ENCODE data around the gene CKB.
"Not testable (repeated sequence)": the region's sequence is repeated elsewhere in the genome, so short reads cannot be mapped to it uniquely, and the experiment has no call there.

The CKB gene

DNA sequence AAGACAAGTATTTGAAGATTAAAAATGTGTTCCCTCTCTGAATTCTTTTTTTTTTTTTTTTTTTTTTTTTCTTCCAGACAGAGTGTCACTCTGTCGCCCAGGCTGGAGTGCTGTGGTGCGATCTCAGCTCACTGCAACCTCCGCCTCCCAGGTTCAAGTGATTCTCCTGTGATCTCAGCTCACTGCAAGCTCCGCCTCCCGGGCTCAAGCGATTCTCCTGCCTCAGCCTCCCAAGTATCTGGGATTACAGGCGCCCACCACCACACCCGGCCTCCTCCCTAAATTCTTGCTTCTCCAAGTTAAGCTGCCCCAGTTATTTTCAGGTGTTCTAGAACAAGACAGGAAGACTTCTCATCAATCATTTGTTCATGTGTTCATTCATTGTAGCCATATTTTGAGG is 10.4 kb downstream of the CKB start:
- DNase-seq, ATAC-seq: not testable (repeated sequence)

DNA sequence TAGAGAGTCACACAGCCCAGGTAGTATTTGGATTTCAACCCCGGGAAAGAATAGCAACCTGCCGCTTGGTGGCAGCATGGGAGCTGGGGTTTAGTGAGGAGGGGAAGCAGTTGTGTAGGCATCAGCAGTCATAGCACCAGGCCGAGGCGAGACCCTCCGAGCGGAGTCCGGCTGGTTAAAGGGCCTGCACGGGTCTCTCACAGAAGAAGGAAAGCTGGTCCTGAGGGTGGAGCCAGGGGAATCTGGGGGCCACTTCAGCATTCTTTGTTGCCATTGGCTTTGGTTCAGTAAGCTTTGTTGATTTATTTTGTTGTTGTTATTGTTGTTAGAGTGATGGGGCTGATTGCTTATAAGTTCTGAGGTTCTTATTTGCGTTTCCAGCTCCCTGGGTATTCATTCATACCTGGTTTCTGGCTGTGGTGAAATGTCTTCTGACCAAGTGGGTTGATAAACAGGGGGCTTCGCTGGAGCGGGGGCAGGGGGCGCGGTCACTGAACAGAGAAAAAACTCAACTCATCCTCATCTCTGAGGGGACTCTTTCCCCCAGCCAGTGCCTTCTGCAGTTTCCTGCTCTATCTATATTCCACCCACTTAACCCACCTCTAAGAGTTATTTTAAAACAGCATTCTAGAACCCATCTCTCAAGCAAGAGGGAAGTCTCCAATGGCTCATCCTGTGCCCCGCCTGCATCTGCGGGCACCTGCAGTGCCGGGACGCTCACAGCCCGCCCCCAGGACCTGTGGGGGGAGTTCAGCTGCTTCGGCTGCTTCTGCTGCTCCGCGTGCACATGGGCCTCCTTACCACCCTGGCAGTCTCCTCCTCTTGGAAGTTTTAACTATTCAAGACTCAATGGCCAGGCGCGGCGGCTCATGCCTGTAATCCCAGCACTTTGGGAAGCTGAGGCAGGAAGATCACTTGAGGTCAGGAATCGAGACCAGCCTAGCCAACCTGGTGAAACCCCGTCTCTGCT is 11.6 kb downstream of the CKB start:
- no peak for DNase-seq
- no peak for ATAC-seq

DNA sequence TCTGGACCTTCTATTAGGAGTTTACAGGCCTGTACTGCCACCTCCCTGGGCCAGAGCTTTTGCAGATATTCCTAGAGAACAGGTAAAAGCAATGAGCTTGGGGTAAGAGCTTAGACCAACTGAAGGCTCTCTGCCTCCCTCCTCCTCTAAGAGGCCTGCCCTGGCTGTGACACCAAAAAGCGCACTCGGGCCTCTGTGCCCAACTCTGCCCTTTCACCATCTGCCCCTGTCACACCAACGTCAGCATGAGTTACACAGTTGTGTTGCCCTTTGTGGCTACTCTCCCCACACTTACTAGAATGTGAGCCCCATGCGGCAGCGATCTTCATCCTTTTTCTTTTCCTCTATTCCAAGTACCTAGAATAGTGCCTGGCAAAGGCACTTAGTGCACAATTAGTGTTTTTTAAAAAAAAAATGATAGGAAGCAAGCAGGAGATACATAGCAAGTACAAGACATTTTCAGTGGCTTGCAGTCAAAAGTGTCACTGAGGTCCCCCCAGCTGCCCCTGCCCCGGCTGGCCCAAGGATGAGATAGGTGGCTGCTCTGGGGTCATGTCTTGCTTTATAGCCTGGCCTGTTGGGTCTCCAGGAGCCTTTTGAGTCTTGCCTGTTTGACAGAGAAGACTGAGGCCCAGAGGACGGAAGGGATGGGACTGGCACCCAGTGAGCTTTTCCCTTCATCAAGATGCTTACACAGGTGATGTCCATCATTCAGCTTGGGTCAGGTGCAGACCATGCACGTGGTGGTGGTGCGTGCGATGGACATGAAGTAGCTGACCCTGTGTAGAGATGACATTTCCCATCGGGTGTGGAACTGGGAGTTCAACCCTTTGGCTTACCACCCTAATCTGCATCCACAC is 12.5 kb downstream of the CKB start:
- DNase-seq (no peak), ATAC-seq (no peak)

DNA sequence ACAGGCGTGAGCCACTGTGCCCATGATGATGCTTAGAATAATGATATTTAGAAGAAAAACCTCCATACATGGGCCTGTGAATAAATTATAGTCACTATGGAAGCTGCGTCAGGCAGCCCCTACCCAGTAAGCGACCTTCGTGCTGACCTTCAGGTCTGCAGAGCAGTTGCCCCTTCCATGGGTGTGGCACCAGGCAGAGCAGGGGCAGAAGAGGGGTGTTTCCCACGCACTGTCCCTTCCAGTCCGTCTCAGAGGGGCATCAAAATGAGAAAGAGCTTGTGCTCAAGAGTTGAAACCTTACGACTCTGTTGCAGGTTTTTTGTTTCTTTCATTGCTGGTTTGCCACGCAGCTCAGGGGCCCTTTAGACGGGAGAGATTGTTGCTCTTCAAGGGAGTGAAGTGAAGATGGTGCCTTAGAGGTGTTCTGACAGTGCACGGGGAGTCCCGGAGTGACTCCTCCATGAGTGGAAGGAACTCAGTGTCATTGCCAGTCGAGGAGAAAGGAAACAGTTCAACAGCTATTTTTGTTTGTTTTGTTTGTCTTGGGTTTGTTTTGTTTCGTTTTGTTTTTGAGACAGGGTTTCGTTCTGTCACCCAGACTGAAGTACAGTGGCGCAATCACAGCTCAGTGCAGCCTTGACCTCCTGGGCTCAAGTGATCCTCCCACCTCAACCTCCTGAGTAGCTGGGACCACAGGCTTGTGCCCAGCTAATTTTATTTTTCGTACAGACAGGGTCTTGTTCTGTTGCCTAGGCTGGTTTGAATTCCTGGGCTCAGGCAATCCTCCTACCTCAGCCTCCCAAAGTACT is 13.9 kb downstream of the CKB start:
- ATAC-seq (no peak), DNase-seq (no peak)

DNA sequence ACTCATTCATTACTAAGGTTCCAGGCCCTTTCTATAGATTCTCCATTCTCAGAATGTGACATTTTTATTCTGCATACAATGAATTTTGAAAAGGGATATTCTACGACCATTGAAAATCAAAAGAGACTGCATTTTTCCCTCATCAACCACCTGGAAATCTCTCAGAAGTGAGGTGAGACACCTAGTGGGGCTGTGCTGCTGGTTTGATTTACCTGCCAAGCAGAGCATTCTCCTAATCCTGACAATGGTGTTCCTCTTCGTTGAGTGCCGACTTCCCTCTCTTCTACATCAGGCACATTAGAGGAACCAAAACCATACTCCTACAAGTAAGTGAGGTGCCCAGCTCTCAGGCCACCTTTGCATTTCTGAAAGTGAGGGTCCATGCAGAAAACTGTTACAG is 14.9 kb downstream of the CKB start:
- DNase-seq (no peak), ATAC-seq (no peak)

DNA sequence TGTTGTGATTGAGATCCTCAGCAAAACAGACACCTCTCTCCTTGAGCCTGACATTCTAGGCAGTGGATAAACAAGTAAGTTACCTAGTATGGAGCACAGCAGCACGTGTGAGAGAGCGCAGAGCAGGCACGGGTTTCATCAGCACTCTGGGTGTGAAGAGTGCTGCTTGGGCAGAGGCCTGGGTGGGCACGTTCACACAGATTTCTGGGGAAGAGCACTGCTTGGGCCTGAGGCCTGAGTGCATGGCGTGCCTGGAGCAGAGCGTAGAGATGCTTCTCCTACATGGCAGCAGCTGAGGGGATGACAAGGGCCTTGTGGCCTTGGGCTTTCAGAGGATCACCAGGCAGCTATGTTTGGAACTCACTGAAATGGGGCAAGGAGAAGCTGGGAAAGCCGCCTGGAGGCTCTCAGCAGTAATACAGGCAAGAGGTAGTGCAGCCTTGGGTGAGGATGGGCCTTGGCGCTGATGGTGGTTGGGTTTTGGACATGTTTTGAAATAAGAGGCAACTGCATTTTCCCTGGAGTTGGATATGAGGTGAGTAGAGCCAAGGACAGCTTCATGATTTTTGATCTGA is 17.6 kb downstream of the CKB start:
- ATAC-seq (no peak), DNase-seq (no peak)

DNA sequence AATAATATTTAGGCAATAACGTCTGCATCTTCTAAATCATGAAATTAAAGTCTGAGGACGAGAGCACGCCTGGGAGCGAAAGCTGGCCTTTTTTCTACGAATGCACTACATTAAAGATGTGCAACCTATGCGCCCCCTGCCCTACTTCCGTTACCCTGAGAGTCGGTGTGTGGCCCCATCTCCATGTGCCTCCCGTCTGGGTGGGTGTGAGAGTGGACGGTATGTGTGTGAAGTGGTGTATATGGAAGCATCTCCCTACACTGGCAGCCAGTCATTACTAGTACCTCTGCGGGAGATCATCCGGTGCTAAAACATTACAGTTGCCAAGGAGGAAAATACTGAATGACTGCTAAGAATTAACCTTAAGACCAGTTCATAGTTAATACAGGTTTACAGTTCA is 19.3 kb downstream of the CKB start:
- no peak for ATAC-seq
- no peak for DNase-seq

DNA sequence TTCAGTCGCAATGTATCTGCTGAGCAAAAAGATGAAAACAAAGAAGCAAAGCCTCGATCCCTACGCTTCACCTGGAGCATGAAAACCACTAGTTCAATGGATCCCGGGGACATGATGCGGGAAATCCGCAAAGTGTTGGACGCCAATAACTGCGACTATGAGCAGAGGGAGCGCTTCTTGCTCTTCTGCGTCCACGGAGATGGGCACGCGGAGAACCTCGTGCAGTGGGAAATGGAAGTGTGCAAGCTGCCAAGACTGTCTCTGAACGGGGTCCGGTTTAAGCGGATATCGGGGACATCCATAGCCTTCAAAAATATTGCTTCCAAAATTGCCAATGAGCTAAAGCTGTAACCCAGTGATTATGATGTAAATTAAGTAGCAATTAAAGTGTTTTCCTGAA is 19.8 kb downstream of the CKB start:
- DNase-seq, result no peak
- ATAC-seq, result no peak

DNA sequence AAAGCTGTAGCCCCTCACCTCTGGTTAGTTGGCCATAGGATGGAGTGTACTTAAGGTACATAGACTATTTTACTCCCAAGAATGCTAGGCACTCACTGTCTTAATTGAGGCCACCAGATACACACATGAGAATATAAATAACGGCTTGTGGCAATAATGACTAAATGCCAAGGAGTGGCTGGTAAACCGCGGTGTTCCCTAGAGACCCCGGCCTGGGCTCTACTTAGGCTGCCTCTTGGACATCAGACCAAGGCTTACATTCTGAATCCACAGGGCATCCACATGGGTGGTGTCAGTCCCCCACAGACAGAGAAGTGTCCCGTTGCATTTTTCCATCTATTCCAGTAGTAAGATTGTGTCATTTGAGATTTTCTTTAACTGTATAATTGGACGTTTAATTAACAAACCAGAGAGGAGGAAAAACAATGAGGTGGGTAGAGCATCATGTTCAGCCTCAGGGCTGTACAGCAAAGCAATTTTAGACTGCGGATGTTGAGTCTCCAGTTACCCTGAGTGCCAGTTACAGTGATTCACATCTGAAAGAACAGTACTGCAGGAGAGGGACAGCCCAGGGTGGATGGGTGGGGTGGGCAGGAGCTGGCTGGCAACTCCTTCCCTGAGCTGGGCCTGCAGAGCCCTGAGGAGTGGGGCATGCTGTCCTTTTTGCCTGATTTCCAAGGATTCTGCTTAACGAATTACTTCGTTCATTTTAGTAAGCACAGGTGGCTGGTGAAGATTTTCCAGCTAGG is 20.5 kb downstream of the CKB start:
- DNase-seq, result no peak
- ATAC-seq, result no peak

DNA sequence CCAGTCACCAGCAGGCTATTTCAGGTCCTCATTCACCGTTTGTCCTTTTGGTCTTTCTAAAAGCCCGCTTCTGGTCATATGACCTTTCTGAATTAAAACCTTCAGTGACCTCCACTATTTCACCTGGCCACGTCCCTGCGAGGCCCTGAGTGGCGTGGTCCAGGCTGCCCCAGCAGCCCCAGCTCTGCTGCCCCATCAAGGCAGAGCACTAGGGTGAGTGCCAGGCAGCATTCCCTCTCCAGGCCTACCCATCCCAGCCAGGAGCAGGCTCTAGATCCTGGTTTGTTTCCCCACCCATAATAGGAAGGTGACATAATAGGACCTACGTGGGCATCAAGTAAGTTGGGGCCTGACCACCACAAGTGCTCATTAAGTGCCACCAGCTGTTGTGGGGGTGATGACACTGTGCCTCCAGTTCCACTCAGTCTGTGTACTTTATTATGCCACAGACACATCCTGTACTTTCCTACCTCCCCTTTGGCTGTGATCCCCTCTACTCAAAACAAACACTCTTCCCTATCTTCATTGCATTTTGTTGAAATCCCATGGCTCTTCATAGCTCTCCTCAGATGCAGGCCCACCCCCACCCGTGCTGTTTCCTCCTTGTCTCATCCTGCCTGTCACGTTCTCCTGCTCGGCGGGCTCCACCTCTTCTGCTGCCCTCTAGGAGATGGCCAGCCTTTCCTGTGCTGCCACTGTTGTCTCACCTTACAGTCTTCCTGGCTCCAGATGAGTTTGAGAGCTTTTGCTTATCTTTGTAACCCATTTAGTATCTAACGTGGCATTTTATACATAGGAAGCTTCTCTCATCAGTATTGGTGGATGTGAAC is 21.4 kb downstream of the CKB start:
- no peak for ATAC-seq
- no peak for DNase-seq

DNA sequence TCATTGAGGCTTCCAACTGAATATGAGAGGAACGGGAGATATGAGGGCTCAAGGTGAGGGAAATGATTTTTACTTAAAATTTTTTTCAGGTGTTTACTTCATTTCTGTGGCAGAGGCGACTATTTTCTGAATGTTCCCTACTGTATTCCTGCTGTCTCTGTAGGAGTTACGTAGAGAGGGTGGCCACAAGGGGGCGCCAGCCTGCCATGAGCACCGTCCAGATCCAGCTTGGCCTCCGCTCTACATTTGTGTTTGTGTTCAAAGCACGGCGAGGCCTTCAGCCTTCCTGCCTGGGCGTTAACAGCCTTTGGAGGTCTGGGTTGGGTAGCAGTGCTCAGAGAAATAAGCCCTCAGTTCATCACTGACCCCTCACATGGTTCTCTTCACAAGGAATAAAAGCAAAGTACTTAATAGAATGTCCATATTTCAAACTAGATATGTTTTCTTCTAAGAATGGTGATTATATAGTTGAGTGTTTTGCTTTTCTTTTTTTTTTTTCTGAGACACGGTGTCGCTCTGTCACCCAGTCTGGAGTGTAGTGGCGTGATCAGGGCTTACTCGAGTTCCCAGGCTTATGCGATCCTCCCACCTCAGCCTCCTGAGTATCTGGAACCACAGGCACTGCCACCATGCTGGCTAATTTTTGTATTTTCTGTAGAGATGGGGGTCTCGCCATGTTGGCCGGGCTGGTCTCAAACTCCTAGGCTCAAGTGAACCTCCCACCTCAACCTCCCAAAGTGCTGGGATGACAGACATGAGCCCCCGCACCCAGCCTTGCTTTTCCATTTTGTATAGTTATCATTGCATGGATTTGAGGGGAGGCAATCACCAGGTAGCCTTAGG is 22.3 kb downstream of the CKB start:
- ATAC-seq, result peak; percentile 86

DNA sequence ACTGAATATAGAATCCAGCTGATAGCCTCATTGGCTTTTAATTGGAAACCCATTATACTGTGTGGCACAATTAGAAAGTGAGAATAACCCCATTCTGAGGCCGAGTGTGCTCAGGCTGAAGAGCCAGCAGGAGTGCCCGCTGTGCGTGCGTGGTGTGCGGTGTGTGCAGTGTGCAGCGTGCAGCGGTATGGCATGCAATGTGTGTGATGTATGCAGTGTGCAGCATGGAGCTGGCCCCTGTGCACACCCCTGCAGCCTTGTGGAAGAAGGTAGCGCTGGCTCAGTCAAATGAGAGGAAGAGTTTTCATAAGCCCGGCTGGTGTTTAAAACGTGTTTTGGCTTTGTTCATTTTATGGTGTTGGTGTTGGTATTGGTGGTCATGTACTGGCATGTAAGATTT is 22.9 kb downstream of the CKB start:
- peak; percentile 35 for ATAC-seq
- DNase-seq, result no peak

More for the DNA sequence above, 22.3 kb downstream of the CKB start:
- peak; percentile 86 for DNase-seq

DNA sequence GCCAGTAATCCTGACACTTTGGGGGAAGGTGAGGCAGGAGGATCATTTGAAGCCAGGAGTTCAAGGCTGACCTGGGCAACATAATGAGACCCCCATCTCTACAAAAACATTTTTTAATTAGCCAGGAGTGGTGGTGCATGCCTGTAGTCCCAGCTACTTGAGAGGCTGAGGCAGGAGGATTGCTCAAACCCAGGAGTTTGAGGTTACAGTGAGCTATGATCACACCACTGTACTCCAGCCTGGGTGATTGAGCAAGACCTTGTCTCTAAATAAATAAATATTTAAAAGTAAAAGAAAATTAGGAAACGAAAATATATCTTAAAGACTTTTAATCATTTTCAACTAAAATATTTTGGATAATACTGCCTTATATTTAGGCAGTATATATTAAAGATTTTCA is 25.9 kb downstream of the CKB start:
- ATAC-seq, result no peak
- DNase-seq, result no peak

DNA sequence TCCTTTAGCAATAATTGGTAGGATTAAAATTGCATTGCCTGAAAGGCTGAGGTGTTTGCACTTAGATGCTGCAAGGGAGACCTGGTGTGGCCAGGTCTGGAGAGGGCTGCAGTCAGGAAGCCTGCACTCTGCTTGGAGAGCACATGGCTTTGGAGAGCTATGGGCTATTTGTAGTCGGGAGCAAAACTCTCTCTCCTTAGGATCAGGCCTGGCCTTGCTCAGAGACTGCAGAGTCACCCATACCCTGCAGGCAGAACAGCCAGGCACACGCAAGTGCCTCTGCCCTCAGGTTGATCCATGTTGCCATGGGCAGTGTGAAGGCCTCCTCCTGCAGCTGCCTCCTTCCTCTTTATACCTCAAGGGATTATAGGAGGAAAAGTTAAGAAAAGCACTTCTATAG is 26.8 kb downstream of the CKB start:
- ATAC-seq (no peak), DNase-seq (no peak)

DNA sequence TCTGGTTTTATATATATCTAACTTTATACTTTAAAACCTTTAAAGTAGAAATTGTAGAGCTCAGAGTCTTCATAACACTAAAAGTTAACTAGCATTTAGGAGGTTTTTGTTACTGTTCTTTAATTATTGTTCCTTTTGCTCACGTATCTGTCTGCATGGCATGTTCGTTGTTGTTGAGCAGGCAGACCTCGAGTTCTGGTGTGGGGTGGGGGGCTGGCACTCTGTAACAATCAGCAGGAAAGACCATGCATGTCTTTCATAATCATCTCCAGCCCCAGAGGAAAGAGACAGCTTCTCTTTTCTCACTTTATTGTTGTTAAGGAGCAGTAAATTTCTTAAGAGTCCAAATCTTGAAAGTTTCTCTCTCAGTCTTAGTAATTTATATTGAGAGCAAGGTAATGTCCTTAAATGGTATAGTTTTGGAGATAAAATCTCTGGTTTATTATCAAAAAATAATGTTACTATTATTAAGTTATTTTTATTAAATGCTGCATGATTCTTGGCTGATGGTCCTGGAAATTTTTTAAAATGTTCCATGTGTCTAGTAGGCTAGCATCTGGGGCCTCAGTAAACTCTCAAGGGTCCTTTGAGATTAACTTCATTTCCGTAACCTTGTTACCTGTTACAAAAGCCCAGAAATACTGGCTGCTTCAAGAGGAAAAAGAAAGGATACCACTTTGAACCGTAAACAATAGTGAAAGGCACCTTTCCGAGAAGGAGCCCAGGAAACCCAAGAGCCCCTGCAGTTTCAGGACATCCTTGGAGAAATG is 30.3 kb downstream of the CKB start:
- DNase-seq (no peak), ATAC-seq (no peak)

DNA sequence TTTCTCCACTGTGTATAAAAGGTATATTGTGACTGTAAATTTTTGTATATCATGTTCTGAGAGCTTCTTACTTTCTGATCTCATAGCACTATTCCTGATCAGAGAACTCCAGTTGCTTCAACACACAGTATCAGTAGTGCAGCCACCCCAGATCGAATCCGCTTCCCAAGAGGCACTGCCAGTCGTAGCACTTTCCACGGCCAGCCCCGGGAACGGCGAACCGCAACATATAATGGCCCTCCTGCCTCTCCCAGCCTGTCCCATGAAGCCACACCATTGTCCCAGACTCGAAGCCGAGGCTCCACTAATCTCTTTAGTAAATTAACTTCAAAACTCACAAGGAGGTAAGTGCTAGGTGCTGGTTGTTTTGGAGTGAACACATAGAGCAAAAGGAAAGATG is 30.9 kb downstream of the CKB start:
- DNase-seq (no peak), ATAC-seq (no peak)

DNA sequence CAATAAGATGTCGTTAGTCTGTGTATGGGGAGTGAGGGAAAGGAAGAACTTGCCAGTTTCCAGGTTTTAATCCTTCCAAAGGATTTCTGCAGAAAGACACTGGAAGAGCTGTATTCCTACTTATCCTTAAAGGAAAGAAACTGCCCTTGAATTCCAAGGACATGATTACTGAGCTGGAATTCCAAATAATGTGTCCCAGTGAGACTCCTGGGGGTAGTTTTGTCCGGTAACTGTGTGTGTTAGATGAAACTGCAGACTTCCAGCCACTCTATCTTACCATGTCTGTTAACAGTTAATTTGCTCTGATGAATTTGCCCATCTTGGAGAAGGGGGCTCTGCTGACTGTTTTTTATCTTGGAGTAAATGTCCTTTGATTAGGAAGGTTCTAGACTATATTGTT is 33.0 kb downstream of the CKB start:
- ATAC-seq (no peak), DNase-seq (no peak)

DNA sequence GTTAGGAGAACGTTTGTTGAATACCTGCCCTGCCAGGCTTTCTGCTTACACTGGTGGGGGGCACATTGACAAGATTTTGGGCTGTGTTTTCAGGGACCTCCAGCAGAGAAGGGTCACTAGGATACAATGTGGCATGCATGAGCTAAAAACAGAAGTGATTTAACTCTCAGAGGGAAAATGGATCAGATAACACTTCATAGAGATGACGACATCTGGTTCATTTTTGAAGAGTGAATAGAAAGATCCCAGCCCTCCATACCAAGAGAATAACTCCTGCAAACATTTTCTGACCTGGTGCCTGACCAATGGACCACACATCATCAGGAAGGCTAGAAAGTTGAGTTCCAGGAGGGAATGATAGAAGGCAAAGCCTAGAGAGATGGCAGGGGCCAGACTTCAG is 33.7 kb downstream of the CKB start:
- no peak for ATAC-seq
- no peak for DNase-seq

DNA sequence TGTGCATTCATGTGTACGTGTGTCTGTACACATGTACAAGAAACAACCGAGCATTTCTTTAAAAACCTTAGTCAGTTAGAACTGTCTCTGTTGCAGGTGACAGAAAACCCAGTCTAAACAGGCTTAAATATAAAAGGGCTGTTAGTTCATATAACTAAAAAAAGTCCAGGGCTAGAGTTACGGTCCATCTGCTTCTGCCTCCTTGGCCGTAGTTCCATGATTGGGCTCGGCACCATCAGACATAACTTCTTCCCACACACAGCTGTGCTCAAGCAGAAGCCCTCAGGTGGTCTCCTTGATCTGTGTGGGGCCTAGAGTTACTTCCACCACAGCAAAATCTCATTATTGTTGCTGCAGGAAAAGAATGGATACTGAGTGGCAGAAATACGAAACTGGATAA is 34.6 kb downstream of the CKB start:
- no peak for ATAC-seq

More for the DNA sequence above, 34.6 kb downstream of the CKB start:
- no peak for DNase-seq
